GM12878 (cell line): Measurements from ENCODE around the gene TRIM8. TPM values are rescaled to one million over a fixed set of nuclear protein-coding genes. Genes with fewer than 3 reads are reported as not detected.

Experiments used
- ATAC-seq: fragments of 200-7000 bp; cut with Tn5 transposase; 3 replicates; pipeline ENCODE4 v1.9.1; 2020; ENCODE audit warnings: mild to moderate bottlenecking, moderate library complexity
- BruUV-seq: library from RNA; stranded (reverse); fragments of 400-500 nt; replicated peaks from 2 replicates; lab custom pipeline; 2021; lab: Mats Ljungman, UMichigan
- CTCF ChIA-PET: fragments of 300-600 bp; sonication (Branson Sonifier 250); formaldehyde crosslinking; extraction: SDS; loops from one replicate; lab custom pipeline; 2021; ENCODE audit warnings: inconsistent platforms; lab: Yijun Ruan, JAX
- POLR2A ChIA-PET: fragments of 350-600 bp; formaldehyde crosslinking; extraction: SDS; loops from one replicate; lab custom pipeline; 2021; ENCODE audit warnings: inconsistent platforms; lab: Charles Lee
- RAD21 ChIA-PET: fragments of 300-600 bp; sonication (Branson Sonifier 250); formaldehyde crosslinking; loops from one replicate; lab custom pipeline; 2023; ENCODE audit warnings: antibody characterized with exemption; ENCODE audit not compliant: unreplicated experiment; lab: Charles Lee
- SMC1A ChIA-PET: fragments of 300-600 bp; sonication (Branson Sonifier 250); formaldehyde crosslinking; loops from one replicate; lab custom pipeline; 2023; ENCODE audit not compliant: unreplicated experiment, uncharacterized antibody; lab: Charles Lee
- DNase-seq: peaks from one replicate; pipeline ENCODE4 v3.0.0-alpha.2; 2011; ENCODE audit warnings: low read depth, low spot score
- FAIRE-seq: peaks from 3 replicates; lab custom pipeline; 2011; peaks lifted over from hg19 to GRCh38; lab: Jason Lieb, UNC
- H2AFZ ChIP-seq: 2 replicates; pipeline ENCODE4 v1.6.0; 2011; ENCODE audit warnings: low read depth, low read length, control low read depth; ENCODE audit not compliant: control insufficient read depth
- H3K27ac ChIP-seq: 2 replicates; pipeline ENCODE4 v1.5.1; 2011; ENCODE audit warnings: control low read depth; ENCODE audit not compliant: control insufficient read depth, insufficient read depth
- H3K27me3 ChIP-seq, 2 experiments: replicated peaks in 1 of 2; 2 replicates each; pipeline versions ENCODE4 v1.6.0 to v1.6.1; 2011; ENCODE audit warnings: low read length in 1 of 2; ENCODE audit not compliant: control insufficient read depth in 2 of 2, insufficient read depth in 2 of 2
- H3K36me3 ChIP-seq, 2 experiments: 2 replicates each; pipeline ENCODE4 v1.5.1; 2011; ENCODE audit warnings: low read length in 1 of 2; ENCODE audit not compliant: control insufficient read depth in 2 of 2, insufficient read depth in 2 of 2
- H3K4me1 ChIP-seq: 2 replicates; pipeline ENCODE4 v1.6.1; 2011; ENCODE audit warnings: mild to moderate bottlenecking, low read length, moderate library complexity, mixed read lengths; ENCODE audit not compliant: control insufficient read depth, insufficient read depth
- H3K4me2 ChIP-seq: 2 replicates; pipeline ENCODE4 v1.6.0; 2011; ENCODE audit warnings: control low read depth; ENCODE audit not compliant: control insufficient read depth, insufficient read depth
- H3K4me3 ChIP-seq: fragments of 200-600 bp; sonication (generic); 2 replicates; pipeline ENCODE4 v1.5.1; 2016
- H3K79me2 ChIP-seq: 2 replicates; pipeline ENCODE4 v1.6.0; 2011; ENCODE audit warnings: low read length; ENCODE audit not compliant: control insufficient read depth, insufficient read depth
- H3K9ac ChIP-seq: 2 replicates; pipeline ENCODE4 v1.8.0; 2011; ENCODE audit warnings: low read length, control low read depth, mixed read lengths; ENCODE audit not compliant: control insufficient read depth, insufficient read depth
- H3K9me3 ChIP-seq: replicated peaks from 3 replicates; pipeline ENCODE4 v1.5.1; 2011; ENCODE audit warnings: mild to moderate bottlenecking, low read length; ENCODE audit not compliant: control insufficient read depth, insufficient read depth
- H4K20me1 ChIP-seq: 2 replicates; pipeline ENCODE4 v1.6.0; 2011; ENCODE audit not compliant: control insufficient read depth, insufficient read depth
- HDAC6 ChIP-seq: fragments of 200-600 bp; sonication (generic); IDR thresholded peaks from one replicate; pipeline ENCODE4 v1.8.0; 2017; ENCODE audit warnings: antibody characterized with exemption; ENCODE audit not compliant: unreplicated experiment
- NFYA ChIP-seq: IDR thresholded peaks from 2 replicates; pipeline ENCODE4 v1.6.1; 2011; ENCODE audit warnings: low read depth, mild to moderate bottlenecking, low read length, improper control_type of control experiment, borderline replicate concordance
- SP1 ChIP-seq: IDR thresholded peaks from one replicate; pipeline ENCODE4 v1.6.1; 2011; ENCODE audit warnings: low read depth, low read length
- STAT1 ChIP-seq: fragments of 450-650 bp; conservative IDR thresholded peaks from 2 replicates; pipeline ENCODE4 v1.6.1; 2014; ENCODE audit warnings: antibody characterized with exemption, mild to moderate bottlenecking
- SUPT20H ChIP-seq: IDR thresholded peaks from 2 replicates; pipeline ENCODE4 v1.6.1; 2011; ENCODE audit warnings: low read depth, mild to moderate bottlenecking, low read length, moderate library complexity, borderline replicate concordance; ENCODE audit not compliant: control insufficient read depth
- WGBS: methylation state at CpG from one replicate; pipeline ENCODE4 v1.1.6; 2016; ENCODE audit warnings: low lambda C conversion rate; ENCODE audit not compliant: insufficient replicate concordance, insufficient coverage; ENCODE audit errors: missing lambda C conversion rate; 5-methylcytosine and 5-hydroxymethylcytosine counted together
- in situ Hi-C: fragments of 300-500 bp; cut with MboI; formaldehyde crosslinking; loops from 9 replicates; pipeline ENCODE4 v1.14.3; 2018; ENCODE audit warnings: mixed read lengths
- intact Hi-C: fragments of 100-400 bp; cut with micrococcal nuclease; formaldehyde crosslinking; loops from one replicate; pipeline ENCODE4 v1.14.2; 2022; ENCODE audit not compliant: unreplicated experiment
- polyA plus RNA-seq, 11 experiments: library from polyadenylated mRNA; depleted of rRNA in 4 of 11; unstranded in 6 of 11; stranded (reverse) in 5 of 11; fragments of >200 nt; fragmentation: Nextera tagmentation in 4 of 11; fragmentation: Illumina TruSeq in 1 of 11; extraction: Ambion mirVana in 4 of 11; extraction: Trizol in 1 of 11; gene quantifications; 1 replicate in 1 of 11; 2 replicates in 10 of 11; pipeline versions ENCODE4 v1.2.1 to v1.2.3, GENCODE V29; 2011 to 2016; ENCODE audit warnings: inconsistent platforms in 2 of 11, missing spikeins in 2 of 11, low read depth in 1 of 11
- total RNA-seq, 4 experiments: library from RNA; depleted of rRNA in 3 of 4; stranded (reverse); fragments of >200 nt in 3 of 4; fragmentation: Illumina TruSeq in 1 of 4; extraction: Trizol in 1 of 4; gene quantifications; 2 replicates each; pipeline versions ENCODE4 v1.2.1 to v1.2.3, GENCODE V29; 2013 to 2021
- TF ChIP-seq, protein P1 (sequence below): IDR thresholded peaks from 2 replicates; pipeline ENCODE4 v1.6.1; 2011; ENCODE audit warnings: low read depth, mild to moderate bottlenecking, low read length, moderate library complexity, borderline replicate concordance; ENCODE audit errors: extremely low read depth
- TF ChIP-seq, protein P2 (sequence below): fragments of 450-650 bp; IDR thresholded peaks from 2 replicates; pipeline ENCODE4 v1.6.1; 2017; ENCODE audit warnings: mild to moderate bottlenecking, moderate library complexity
- TF ChIP-seq, protein P3 (sequence below): fragments of 450-650 bp; IDR thresholded peaks from 2 replicates; pipeline ENCODE4 v1.6.1; 2017; ENCODE audit warnings: mild to moderate bottlenecking, low read depth, inconsistent platforms; ENCODE audit not compliant: poor library complexity, severe bottlenecking

The TRIM8 gene
- total and polyA plus RNA-seq, 10 of the 15 experiments (the other 5 are each of a cell fraction or from before 2014, with no cell fraction given), result 7.9 to 53.2 (median 24.6) TPM

DNA sequence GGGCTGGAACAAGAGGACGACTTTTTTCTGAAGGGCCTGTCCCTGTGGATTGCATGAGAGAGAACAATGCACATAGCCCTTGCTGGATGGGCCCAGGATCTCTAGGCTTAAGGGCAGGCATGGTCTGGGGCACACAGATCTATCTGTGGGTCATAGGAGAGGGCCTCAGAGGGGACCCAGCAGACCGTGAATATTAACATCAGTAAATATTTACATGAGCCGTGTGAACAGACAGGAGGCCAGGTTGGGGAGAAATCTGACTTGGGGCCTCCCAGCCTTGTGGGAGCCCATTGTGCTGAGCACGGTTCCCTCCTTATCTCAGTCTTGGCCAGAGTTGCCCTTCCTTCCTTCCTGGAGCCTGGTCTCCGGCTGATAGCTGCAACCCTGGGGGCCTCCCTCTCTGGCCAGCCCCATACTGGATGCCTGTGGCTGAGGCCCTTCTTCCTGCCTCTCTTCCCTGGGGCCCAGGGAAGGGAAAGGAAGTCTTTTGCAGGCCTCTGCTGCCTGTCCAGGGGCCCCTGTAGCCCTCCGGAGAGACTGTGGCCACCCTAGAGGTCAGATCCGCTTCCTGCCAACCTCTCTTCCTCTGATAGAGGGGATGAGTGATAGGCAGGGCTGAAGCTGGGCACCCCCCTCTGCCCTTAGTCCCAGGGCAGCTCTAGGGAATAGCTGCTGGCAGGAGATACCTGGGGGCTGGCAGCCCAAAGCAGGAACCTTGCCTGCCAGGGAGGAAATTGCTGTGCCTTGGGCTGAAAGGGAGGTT lies 44.5 kb upstream of the TRIM8 start:
- no peak overlapping the region for H3K4me3 ChIP-seq
- FAIRE-seq (no peak), ATAC-seq (no peak), DNase-seq (no peak)
- H3K9me3 ChIP-seq, result no peaks in the 10 kb centered on the region
- H4K20me1 ChIP-seq, result no peaks in the 10 kb centered on the region
- H2AFZ ChIP-seq, result no peak overlapping the region
- H3K27me3 ChIP-seq, result no peaks in the 10 kb centered on the region
- RAD21 ChIA-PET, result no interaction called here
- CTCF ChIA-PET, result no interaction called here
- intact Hi-C loops, result loop anchor here (5.0 kb wide), 1 partner anchor 97 kb away; the partner anchor contains the start of genes ACTR1A and SUFU
- TF ChIP-seq, protein P1, sequence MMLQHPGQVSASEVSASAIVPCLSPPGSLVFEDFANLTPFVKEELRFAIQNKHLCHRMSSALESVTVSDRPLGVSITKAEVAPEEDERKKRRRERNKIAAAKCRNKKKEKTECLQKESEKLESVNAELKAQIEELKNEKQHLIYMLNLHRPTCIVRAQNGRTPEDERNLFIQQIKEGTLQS, result no peak
- TF ChIP-seq HDAC6, result no peak
- no peak for TF ChIP-seq STAT1
- peaks cover 2 to 9% of the 10 kb centered on the region in 2 experiments; a peak in 2 of 4 replicates for H3K36me3 ChIP-seq
- no peak overlapping the region for H3K27ac ChIP-seq
- H3K4me1 ChIP-seq, result no peaks in the 10 kb centered on the region
- in situ Hi-C loops, result no loop called here
- BruUV-seq, result no TSS peak
- WGBS, result 64% methylated on average over 7 of the region's 7 CpGs
- SMC1A ChIA-PET, result no interaction called here
- H3K79me2 ChIP-seq, result no peaks in the 10 kb centered on the region
- POLR2A ChIA-PET, result no interaction called here
- H3K9ac ChIP-seq, result no peak overlapping the region; the same call in 1 of the 2 replicates
- no peak overlapping the region for H3K4me2 ChIP-seq

DNA sequence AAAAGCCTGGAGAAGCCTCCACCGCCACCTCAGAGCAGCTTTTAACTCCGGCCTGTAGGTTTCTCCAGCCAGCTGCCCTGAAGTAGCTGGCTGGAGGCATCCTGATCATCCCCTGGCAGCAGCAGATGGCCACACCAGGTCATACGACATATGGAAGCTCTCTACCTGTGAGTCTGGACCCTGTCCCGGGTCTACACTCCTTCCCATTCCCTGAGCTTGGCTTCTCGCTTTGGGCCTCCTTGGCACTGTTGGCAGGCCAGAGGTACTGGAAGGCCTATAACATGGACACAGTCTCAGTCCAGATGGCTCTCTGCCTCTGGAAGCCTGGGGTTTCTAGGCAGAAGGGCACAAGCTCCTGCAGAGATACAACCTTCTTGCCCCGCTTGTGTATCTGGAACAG lies 43.5 kb upstream of the TRIM8 start:
- H2AFZ ChIP-seq, result no peak overlapping the region
- ChIA-PET CTCF (interaction anchor here (1.1 kb wide), 1 partner anchor 17 kb away, joined by 3 read pairs; no protein-coding TSS in a partner anchor), SMC1A (interaction anchor here (0.5 to 1.0 kb wide), 2 partner anchors 53 to 91 kb away, joined by 3 read pairs; no protein-coding TSS in a partner anchor), POLR2A (no interaction called here), RAD21 (interaction anchor here (0.6 to 1.0 kb wide), 2 partner anchors 122 to 127 kb away, joined by 3 read pairs; no protein-coding TSS in a partner anchor)
- H3K36me3 ChIP-seq, result peaks cover 2 to 8% of the 10 kb centered on the region in 2 experiments; a peak in 2 of 4 replicates
- 93% methylated on average over 6 of the region's 6 CpGs for WGBS
- no peak for DNase-seq
- intact Hi-C loops, result no loop called here
- H3K4me2 ChIP-seq, result no peak overlapping the region
- TF ChIP-seq NFYA, result no peak
- TF ChIP-seq, protein P2, sequence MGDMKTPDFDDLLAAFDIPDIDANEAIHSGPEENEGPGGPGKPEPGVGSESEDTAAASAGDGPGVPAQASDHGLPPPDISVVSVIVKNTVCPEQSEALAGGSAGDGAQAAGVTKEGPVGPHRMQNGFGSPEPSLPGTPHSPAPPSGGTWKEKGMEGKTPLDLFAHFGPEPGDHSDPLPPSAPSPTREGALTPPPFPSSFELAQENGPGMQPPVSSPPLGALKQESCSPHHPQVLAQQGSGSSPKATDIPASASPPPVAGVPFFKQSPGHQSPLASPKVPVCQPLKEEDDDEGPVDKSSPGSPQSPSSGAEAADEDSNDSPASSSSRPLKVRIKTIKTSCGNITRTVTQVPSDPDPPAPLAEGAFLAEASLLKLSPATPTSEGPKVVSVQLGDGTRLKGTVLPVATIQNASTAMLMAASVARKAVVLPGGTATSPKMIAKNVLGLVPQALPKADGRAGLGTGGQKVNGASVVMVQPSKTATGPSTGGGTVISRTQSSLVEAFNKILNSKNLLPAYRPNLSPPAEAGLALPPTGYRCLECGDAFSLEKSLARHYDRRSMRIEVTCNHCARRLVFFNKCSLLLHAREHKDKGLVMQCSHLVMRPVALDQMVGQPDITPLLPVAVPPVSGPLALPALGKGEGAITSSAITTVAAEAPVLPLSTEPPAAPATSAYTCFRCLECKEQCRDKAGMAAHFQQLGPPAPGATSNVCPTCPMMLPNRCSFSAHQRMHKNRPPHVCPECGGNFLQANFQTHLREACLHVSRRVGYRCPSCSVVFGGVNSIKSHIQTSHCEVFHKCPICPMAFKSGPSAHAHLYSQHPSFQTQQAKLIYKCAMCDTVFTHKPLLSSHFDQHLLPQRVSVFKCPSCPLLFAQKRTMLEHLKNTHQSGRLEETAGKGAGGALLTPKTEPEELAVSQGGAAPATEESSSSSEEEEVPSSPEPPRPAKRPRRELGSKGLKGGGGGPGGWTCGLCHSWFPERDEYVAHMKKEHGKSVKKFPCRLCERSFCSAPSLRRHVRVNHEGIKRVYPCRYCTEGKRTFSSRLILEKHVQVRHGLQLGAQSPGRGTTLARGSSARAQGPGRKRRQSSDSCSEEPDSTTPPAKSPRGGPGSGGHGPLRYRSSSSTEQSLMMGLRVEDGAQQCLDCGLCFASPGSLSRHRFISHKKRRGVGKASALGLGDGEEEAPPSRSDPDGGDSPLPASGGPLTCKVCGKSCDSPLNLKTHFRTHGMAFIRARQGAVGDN, result no peak
- TF ChIP-seq, protein P3, sequence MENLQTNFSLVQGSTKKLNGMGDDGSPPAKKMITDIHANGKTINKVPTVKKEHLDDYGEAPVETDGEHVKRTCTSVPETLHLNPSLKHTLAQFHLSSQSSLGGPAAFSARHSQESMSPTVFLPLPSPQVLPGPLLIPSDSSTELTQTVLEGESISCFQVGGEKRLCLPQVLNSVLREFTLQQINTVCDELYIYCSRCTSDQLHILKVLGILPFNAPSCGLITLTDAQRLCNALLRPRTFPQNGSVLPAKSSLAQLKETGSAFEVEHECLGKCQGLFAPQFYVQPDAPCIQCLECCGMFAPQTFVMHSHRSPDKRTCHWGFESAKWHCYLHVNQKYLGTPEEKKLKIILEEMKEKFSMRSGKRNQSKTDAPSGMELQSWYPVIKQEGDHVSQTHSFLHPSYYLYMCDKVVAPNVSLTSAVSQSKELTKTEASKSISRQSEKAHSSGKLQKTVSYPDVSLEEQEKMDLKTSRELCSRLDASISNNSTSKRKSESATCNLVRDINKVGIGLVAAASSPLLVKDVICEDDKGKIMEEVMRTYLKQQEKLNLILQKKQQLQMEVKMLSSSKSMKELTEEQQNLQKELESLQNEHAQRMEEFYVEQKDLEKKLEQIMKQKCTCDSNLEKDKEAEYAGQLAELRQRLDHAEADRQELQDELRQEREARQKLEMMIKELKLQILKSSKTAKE, result no peak
- no peak for TF ChIP-seq SP1
- TF ChIP-seq SUPT20H, result no peak
- no peak for FAIRE-seq
- H3K27ac ChIP-seq, result no peak overlapping the region
- H3K27me3 ChIP-seq, result no peaks in the 10 kb centered on the region
- ATAC-seq, result no peak
- no peaks in the 10 kb centered on the region for H3K9me3 ChIP-seq
- no peak overlapping the region for H3K9ac ChIP-seq
- H3K4me3 ChIP-seq, result no peak overlapping the region
- no peaks in the 10 kb centered on the region for H4K20me1 ChIP-seq
- no peaks in the 10 kb centered on the region for H3K79me2 ChIP-seq
- no TSS peak for BruUV-seq
- H3K4me1 ChIP-seq, result no peaks in the 10 kb centered on the region
- in situ Hi-C loops, result no loop called here
